ENCODE results near the gene KIRREL3. TPM values are rescaled to one million over a fixed set of nuclear protein-coding genes. Genes with fewer than 3 reads are reported as not detected.

KIRREL3 gene
- total RNA-seq, 1 experiment from 2014 or later = not detected

DNA sequence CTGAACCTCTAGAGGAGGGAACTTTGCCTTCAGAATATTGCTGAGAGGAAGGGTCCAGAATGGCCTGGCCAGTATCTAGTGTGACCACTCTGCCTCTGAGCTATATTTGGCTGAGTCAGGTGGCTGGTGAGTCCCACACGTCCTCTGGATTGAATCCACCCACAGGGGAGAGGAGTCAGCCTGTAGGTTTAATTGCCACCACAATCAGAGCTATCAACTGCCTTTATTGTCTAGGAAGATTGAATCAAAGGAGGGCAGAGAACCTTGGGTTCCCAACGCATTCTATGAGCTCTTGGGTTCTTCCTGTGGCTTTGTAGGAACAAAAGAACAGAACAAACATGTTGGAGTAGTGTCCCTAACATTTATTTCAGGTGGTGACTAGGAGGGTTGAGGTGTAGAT, 577.4 kb downstream of the KIRREL3 start:
- no peak for DNase-seq (ENCODE audit: low spot score)

DNA sequence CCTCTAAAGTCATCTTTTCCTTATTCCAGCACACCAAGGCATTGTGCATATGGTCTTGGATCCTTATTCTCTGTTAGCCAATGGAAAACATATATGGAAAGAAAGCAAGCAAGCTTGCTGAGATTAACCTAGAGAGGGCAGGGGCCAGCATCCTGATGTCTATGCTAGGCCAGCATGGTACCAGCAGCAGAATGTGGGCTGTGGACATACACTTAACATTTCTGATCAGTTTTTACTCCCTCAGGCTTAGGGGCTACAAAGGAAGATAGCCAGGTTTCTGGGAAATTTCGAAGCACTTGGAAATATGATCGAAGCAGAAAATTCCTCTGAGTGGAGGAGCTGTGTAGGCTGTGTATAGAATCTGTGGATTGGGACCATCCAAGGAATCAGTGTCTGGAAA, 578.1 kb downstream of the KIRREL3 start:
- no peak for DNase-seq (ENCODE audit: low spot score)

DNA sequence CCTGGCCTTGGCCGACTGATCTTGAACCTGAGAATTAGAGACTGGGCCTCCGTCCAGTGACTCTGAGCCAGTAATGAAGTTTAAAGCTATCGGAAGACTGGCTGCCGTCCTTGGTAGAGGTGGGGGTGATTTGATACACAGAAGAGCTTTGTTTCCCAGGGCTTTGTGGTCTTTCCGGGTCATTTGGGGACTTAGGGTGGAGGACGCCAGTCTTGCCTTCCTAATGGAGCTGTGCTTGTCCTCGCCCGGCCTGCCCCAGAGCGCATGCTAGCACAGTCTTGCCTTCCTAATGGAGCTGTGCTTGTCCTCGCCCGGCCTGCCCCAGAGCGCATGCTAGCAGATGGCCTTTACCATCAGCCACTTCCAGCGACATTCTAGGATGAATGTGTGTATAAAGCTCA, 579.3 kb downstream of the KIRREL3 start:
- no peak for DNase-seq (ENCODE audit: low spot score)

DNA sequence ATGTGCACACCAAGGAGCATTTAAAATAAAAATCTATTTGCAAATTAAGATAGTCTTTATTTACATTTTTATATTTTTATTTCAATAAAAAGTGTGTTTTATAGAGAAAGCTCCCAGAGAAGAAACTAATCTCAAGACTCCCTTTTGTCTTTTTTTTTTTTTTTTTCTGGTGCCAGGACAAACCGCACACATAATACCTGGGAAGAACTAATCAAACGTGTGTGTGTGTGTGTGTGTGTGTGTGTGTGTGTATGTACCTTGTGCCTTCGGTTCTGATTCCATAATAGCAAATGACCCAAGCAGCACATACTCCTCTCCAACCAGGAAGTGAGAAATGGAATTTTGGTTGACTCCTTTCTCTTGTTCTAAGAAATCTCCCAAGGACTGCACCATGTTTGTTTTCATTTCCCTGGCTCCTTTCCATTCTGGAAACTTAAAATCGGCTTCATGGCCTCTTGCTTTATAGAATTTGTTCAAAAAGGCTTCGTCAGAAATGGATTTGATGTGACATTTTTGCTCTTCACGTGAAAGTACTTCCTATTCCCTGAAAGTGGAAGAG, 579.8 kb downstream of the KIRREL3 start:
- no peak for DNase-seq (ENCODE audit: low spot score)

DNA sequence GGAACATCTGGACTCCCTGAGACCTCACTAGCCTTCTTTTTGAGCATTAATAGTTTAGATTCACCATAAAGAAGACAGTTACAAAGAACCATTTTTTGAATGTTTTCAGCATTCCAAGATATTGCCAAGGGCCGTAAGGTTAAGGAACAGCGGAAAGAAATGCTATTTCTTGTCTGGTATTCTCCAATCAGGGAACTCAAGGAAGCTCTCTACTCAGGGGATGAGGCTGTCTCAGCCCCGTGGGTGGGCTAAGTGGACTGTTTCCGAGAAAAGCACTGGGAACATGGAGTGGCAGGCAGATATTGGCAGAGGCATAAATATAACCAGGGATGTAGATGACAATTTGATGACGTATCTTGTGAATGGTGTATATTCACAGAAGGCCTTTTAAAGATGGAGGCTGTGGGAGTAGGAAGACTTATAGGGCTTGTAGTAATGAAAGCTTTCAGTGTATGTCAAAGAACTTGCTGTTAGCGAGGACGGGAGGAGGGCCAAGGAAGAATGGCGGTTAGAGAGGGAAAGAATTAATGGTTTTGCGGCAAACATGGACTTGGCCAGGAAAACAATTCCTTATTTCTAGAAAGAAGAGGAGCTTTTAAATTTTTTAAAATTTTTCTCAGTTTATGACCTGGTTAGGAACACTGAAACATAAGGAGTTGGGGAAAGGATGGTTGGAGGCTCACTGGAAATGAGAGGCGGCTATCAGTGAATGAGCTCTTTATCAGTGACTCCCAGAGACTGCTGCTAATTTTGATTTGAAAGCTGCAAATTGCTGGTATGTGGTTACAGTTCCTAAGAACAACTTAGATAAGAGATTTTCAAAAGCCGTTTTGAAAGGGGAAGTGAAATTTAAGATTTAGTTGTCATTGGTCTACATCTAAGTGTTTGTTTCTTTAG, 580.5 kb downstream of the KIRREL3 start:
- no peak for DNase-seq (ENCODE audit: low spot score)

DNA sequence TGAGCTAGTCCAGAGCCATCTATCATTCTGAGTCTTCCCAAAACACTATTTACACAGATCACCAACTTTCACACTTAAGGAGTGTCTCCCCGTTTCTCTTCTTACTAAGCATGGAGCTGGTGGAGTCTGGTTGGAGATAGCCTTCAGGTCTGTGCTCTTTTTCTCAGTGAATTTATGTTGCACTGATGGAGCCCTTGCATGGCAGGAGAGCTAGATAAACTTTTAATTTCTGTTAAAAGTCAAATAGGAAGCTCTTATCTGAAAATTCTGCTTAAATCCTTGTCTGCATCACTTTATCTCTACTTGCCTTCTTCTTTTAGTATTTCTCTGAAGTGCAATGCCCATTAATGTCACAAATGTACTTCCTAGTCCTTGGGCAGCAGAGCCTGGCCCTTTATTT, 581.7 kb downstream of the KIRREL3 start:
- no peak for DNase-seq (ENCODE audit: low spot score)

DNA sequence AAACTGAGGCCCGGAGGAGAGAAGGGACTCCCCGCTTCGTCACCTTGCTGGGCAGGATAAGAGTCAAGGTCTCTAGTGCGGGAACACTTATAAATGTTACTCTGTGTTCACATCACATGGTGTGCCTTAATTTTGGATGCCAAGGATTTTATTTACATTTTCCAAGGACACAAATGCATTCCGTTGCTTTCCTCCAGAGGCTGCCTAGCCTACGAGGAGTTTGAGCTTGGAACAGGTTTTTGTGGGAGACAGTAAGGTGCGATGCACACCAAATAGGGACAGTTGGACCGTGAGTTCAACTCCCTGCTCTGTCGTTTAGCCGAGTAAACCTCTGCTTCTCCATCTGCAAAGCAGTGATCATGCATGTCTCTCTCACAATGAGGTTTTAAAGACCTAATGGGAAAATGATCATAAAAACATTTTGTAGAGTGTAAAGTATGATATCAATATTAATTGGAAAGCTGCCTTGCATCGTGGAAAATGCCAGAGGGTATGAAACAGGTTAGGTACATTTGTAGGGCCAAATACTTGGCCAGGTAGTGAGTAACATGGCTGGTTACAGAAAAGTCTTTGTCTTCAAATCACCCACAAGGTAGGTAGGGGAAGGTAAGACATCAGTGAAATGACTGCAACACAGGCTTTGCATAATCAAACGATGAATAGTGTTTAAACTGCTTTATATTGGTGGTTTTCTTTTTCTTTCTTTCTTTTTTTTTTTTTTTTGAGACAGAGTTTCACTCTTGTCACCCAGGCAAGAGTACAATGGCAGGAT, 583.3 kb downstream of the KIRREL3 start:
- no peak for DNase-seq (ENCODE audit: low spot score)

DNA sequence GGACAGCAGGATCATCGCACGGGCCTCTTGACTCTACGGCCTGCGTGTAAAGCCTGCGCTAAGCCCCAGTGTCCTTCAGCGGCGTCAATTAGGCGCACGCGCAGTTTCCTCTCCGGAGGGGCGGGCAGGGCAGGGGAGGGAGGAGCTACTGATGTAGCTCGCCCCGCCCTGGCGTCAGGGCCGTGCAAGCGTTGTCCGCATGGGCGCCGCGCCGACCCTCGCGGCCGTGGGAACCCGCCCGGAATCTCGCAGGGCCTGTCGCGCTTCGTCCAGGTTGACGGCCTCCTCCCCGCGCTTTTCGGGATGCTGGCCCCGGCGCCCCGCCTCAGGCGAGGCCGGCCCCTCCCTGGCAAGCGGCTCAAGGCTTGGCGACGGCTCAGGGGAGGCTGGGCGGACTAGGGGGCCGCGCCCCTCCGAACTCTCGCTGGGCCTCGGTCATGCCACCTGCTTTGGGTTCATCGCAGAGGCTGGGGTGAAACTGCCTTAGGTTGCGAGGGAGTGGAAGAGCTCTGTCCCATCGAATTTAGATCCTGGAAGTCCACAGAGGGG, 584.0 kb downstream of the KIRREL3 start:
- DNase-seq (ENCODE audit: low spot score) = no peak

DNA sequence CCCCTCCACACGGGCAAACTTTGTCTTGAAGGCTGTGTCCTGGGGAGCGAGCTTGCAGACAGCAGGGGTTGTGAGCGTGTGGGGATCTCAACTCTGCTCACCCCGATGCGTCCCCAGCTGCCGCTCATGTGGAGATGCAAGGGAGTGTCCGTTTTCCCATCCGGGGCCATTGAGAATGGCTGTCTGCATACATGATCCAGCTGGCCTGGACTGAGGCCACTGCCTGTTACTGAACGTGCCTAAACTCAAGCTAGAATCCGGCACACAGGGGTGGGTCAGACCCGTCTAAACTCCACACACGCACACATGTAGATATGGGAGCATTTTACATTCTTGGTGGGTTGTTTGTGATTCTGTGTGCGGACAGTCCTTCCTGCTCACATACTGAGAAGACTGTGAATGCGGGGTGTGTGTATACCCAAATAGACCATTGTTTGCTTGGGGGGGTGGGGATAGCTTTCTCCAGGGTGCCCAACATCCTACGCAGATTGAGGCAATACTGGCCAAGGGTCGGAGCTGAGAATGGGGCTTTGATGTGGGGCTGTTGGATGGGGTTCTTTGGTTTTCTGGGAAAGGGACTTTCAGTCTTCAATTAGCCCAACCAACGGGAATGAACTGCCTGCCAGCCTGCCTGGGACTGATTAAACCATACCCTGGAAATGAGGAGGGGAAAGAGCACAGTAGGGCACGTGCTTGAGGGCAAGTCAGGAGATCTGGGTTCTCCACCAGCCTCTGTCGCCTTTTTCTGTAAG, 584.7 kb downstream of the KIRREL3 start:
- no peak for DNase-seq (ENCODE audit: low spot score)

DNA sequence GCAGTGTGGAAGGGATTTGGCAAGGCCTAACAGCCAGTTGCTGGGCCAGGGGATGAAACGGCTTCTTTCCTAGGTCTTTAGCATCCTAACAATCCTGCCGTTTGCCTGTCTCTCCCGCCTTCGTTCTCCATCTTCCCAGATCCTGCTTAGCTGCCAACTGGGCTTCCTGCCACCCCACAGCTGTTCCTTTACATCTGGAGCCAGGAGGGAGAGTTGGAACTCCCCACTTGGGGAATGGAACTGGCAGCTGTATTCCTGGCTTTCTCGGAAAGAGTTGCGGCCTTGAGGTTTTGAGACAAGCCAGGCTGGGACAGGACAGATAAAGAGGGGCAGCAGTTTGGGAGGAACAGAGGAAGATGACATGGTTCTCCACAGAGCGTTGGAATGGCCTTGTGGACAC, 585.4 kb downstream of the KIRREL3 start:
- no peak for DNase-seq (ENCODE audit: low spot score)

DNA sequence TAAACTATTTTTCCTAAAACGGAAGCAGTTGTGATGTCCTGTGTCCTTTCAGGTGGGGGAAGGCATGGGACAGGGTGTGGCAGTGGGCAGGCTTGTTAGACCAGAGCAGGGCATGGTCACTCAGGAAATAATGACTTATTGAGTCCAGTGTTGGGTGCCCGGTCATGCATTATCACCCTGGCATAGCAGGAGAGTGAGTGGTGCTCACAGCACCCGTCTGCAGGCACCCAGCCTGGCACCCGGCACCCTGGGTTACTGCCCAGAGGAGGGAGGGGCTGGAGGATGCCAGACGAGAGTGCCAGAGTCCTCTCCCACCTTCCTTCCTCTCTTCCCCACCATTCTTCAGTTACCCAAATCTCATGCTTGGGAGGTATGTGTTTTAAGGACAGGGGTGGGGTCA, 586.0 kb downstream of the KIRREL3 start:
- no peak for DNase-seq (ENCODE audit: low spot score)

DNA sequence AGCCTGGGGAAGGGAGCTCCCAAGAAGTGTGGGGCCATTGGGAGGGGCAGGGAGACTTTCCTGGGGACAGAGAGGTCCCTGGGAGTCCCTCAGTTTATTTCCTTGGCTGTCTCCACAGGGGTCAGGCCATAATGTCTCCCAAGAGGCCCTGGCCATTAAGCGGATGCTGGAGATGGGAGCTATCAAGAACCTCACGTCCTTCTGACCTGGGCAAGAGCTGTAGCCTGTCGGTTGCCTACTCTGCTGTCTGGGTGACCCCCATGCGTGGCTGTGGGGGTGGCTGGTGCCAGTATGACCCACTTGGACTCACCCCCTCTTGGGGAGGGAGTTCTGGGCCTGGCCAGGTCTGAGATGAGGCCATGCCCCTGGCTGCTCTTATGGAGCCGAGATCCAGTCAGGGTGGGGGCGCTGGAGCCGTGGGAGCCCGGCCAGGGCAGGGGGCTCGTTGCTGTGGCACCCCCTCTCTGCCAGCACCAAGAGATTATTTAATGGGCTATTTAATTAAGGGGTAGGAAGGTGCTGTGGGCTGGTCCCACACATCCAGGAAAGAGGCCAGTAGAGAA, 586.6 kb downstream of the KIRREL3 start:
- no peak for DNase-seq (ENCODE audit: low spot score)

DNA sequence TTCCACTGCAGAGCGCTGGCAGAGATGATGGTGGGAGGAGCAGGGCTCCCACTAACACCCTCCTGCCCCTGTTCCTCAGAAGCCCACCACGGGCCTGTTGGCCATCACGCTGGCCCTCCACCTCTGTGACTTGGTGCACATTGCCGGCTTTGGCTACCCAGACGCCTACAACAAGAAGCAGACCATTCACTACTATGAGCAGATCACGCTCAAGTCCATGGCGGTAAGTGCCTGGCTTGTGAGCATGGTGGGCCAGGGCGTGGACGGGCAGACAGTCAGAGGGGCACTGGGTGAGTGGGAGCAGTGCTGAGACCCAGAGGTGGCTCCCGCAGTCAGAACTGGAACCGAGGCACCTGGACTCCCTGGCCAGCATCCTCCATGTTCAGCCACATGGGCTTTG, 587.1 kb downstream of the KIRREL3 start:
- DNase-seq (ENCODE audit: low spot score) = no peak

DNA sequence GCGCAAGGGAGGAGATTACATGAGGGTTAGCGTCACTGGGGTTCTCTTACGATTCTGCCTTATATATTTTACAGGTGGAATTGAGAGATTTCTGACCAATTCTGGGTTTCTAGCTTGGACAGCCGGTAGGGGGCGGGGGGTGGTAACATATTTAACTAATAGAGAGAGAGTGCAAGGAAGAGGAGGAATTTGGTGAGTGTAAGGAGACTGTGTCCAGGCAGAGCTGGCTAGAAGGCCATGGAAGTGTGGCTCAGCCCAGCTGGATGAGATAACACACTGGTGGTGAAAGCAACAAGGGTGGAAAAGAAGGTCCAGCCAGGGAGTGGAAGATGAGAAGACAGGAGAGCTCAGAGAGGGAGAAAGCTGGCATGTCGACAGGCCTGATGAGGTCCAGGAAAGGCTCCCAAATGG, 588.6 kb downstream of the KIRREL3 start:
- DNase-seq (ENCODE audit: low spot score) = no peak

DNA sequence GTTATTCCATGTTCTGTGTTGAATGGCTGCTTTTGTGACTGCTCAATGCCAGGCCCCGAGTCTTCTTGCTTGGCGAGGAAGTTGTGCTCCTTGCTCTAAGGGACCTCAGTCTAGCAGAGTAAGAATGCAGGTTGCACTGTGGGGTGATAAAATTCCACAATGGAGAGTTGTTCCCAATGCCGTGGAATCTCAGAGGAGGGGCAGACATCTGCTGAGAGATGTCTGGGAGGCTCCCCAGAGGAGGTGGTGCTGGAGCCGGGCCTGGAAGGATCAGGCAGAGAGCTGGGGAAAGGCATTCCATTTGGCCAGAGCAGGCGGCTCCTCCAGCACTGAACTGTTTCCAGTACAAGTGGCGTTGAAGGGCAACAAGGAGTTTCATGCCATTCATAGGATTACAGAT, 589.9 kb downstream of the KIRREL3 start:
- DNase-seq (ENCODE audit: low spot score) = no peak

DNA sequence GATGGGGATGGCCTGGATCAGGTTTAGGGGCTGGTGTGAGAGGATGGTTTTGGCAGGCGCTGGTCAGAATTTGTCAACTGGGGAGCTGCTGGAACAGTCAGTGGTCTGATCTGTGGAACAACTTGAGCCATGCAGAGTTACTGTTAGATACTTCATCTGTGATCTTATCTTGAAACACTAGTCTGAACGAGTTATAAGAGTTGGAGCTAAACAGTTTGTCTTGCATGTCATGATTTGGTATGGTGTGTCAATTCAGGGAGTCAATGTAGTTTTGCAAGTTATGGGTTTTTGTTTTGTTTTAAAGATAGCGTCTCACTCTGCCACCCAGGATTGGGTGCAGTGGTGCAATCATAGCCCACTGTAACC, 591.0 kb downstream of the KIRREL3 start:
- DNase-seq (ENCODE audit: low spot score) = no peak

DNA sequence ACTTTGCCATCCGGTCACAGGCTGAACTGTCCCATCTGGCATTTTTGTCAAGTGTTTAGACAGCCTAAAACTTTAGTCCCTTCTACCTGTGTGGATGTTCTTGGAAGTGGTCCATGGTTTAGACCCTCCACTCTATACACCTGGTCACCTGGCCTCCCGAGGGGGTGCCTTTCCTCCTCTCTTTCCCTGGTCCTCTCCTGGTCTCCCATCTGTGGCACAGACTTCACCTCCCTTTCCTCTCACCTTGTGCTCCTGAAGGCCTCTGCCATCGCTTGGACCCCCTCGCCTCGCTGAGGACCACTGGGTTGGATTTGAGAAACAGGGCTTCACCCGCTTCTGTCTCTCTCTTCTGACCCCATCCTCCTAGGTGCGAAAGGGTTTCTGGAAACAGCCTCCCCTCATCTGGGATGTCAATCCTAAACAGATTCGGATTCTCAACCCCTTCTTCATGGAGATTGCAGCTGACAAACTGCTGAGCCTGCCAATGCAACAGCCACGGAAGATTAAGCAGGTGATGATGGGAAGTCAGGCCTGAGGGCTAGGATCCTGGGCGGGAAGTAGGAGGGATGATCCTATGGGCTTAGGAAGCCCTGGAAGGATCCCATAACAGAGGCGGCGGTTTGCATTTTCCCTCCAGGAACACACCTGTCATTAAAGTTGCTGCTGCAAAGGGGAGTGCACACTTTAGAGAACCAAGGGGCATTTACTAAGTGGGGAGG, 591.5 kb downstream of the KIRREL3 start:
- DNase-seq (ENCODE audit: low spot score) = no peak

DNA sequence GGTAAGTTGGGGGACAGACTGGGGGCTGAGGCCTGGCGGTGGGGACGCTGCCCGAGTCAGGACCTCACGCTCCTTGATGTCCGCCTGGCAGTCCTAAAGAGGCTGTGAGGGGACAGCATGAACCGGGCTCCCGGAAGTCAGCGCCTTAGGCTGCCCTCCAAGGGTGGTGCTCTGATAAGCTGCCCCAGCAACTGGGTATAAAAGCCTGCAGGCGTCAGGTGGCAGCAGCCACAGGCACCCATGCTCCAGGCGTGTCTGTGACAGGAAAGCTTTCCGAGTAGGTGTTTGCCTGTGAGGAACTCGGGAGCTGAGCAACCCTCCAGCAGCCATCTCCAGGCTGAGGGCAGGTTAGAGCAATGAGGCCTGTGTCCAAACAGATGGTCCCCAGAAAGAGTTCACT, 592.1 kb downstream of the KIRREL3 start:
- no peak for DNase-seq (ENCODE audit: low spot score)

DNA sequence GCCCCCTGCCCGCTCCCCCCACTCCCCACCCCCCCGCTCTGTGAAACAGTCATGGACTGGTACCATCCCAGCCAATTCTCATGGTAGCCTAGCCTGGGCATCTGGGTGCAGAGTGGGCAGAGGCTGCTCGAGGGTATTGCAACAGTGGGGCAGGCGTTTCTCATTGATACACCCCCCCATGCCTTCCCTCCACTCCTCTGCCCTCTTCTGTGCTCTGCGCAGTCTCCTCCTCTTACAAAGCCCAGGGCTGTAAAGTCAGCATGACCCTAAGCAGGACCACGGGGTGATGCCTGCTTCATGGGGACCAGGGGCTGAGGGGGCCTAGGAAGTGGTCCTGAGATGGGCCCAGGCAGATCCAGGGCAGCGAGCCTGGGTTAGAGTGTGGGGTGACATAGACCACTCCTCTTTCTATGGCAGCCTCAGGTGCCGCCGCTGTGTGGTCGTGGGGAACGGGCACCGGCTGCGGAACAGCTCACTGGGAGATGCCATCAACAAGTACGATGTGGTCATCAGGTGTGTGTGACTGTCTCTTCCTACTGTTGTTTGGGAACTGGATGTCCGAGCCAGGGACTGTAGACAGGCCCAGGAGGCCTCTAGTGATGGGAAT, 592.8 kb downstream of the KIRREL3 start:
- DNase-seq (ENCODE audit: low spot score) = no peak

DNA sequence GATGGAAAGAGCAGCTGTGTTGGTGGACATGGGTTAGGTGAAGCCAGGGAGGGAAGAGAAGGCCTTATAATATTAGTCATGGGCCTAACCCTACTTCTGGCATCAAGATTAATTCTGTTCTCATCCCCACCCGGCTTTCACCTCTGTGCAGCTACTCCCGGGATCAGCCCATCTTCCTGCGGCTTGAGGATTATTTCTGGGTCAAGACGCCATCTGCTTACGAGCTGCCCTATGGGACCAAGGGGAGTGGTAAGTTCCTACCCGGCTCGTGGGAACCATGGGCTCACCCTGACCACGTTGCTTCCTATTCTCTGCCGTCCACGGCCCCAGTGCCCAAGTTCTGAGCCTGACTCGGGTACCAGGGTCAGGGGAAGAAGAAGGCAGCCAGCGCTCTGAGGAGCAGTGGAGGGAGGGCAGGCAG, 593.5 kb downstream of the KIRREL3 start:
- no peak for DNase-seq (ENCODE audit: low spot score)
